Measurements from ENCODE around the gene PLCL2. TPM values are rescaled to one million over a fixed set of nuclear protein-coding genes. Genes with fewer than 3 reads are reported as not detected.

The PLCL2 gene
- total RNA-seq, 2 donors from 2014 or later = 5.3 to 14.5 TPM

DNA sequence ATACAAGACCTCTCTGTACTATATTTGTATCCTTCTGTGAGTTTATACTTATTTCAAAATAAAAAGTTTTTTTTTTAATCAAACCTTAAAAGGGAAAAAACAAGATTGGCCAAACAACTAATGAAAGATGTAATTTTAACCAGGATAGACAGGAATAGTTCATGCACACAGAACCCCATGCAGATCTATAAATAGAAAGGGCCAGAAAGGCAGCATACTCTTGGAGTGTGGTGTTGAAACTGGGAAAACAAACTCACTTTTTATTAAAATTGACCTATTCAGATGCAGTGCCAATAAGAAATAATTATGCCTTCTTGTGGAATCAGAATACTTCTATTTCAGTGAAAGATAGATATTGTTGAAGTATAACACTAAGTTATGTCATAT lies 204.6 kb downstream of the PLCL2 start:
- no peaks in the 10 kb centered on the region for H3K36me3 ChIP-seq
- H3K27me3 ChIP-seq (replicated peaks; ENCODE audit: insufficient read depth) = no peaks in the 10 kb centered on the region
- intact Hi-C loops (cut with DNase I) = no loop called here
- no peaks in the 10 kb centered on the region for H3K4me1 ChIP-seq (replicated peaks)
- no peak overlapping the region for H3K27ac ChIP-seq
- TF ChIP-seq, protein P1, sequence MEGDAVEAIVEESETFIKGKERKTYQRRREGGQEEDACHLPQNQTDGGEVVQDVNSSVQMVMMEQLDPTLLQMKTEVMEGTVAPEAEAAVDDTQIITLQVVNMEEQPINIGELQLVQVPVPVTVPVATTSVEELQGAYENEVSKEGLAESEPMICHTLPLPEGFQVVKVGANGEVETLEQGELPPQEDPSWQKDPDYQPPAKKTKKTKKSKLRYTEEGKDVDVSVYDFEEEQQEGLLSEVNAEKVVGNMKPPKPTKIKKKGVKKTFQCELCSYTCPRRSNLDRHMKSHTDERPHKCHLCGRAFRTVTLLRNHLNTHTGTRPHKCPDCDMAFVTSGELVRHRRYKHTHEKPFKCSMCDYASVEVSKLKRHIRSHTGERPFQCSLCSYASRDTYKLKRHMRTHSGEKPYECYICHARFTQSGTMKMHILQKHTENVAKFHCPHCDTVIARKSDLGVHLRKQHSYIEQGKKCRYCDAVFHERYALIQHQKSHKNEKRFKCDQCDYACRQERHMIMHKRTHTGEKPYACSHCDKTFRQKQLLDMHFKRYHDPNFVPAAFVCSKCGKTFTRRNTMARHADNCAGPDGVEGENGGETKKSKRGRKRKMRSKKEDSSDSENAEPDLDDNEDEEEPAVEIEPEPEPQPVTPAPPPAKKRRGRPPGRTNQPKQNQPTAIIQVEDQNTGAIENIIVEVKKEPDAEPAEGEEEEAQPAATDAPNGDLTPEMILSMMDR (IDR thresholded peaks at IDR 0.05) = no peak
- TF ChIP-seq POLR2AphosphoS5 (IDR thresholded peaks at IDR 0.05) = no peak
- no peak for TF ChIP-seq POLR2A (IDR thresholded peaks at IDR 0.05)
- H3K4me3 ChIP-seq = no peak overlapping the region
- no peaks in the 10 kb centered on the region for H3K9me3 ChIP-seq
- DNase-seq (ENCODE audit: low spot score) = no peak

DNA sequence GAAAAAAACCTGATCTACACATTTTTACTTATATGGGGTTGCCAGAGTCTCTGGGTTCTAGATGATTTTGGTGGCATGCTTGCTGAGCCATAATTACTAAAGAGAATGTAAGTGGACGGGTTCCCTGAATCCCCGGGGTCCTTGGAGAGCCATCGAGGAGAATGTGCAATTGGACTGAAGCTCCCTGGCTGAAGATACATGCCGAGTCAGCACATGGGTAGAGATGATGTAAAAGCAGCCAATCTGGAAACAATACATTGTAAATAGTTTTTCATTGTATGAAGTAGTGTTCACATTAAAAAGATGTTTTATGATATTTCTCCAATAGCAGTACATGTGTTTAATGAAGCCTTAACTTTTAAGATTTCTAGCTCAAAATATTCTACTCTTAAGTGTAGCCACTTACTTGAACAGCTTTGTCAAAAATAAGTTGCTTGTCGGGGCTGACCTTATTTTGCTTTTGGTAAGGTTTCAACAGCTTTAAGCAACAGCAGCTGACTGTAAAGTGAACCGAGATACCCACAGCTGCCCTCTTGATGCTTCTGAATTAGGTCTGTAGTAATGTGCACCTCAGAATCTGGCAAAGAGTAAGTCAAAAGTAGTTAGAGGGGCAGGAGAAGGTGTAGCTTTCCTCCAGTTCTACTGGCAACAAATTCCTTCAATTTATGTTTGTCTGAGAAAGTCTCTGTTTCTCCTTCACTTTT lies 205.7 kb downstream of the PLCL2 start:
- H3K4me1 ChIP-seq (replicated peaks) = no peaks in the 10 kb centered on the region
- no peaks in the 10 kb centered on the region for H3K27me3 ChIP-seq (replicated peaks; ENCODE audit: insufficient read depth)
- WGBS = 80% methylated on average over 6 of the region's 6 CpGs
- H3K27ac ChIP-seq = no peak overlapping the region
- H3K4me3 ChIP-seq = no peak overlapping the region
- intact Hi-C loops (cut with DNase I) = no loop called here
- TF ChIP-seq POLR2A (IDR thresholded peaks at IDR 0.05) (no peak), POLR2AphosphoS5 (IDR thresholded peaks at IDR 0.05) (no peak)
- TF ChIP-seq, protein P1 (IDR thresholded peaks at IDR 0.05) = no peak
- no peaks in the 10 kb centered on the region for H3K36me3 ChIP-seq
- no peak for DNase-seq (ENCODE audit: low spot score)
- no peaks in the 10 kb centered on the region for H3K9me3 ChIP-seq

DNA sequence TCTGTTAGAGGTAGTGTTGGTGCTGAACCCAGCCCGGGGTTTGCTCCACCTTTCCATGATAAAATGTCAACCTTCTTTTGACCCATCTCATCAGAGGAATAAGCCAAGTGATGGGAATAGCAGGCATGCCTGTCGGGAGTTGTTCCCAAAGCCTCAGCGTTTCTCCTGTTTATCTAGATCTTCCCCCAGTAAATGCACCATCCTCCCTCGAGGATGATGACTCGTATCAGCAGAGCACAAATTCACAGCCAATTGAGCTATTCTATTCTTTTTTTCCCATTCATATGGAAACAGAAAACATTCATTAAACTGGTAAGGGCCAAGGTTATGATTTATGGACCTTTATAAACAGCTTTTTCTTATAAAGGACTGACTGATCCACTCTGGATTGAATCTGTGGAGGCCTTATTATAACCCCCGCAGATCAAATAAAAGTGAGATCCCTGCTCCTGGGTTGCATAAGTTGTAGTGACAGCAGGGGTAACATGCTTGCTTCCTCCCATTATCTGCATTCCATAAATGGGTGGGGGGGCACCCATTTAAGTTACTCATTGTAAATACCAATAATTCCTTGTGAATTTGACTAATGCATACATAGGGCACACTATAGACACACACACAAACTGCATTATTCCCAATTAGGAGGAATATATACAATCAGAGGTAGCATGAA lies 207.3 kb downstream of the PLCL2 start:
- WGBS = 46% methylated on average over 6 of the region's 6 CpGs
- intact Hi-C loops (cut with DNase I) = no loop called here
- no peak overlapping the region for H3K27ac ChIP-seq

DNA sequence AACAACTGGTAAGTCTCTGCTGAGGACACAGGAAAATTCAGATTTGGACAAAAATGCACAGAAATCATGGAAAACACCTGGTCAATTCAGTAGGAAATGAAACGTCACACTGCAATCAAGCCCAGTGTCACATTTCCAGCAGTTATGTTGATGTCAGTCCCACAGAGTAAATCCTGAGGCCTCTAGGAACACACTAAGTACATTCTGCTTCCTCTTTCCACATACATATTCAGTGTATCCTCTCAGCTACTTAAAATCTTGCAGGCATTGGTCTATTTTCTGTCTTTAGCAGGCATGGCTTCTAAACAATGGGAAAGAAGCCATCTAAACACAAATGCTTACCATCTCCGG lies 207.8 kb downstream of the PLCL2 start:
- Histone ChIP-seq H3K27ac (no peak overlapping the region), H3K4me3 (no peak overlapping the region), H3K36me3 (no peaks in the 10 kb centered on the region), H3K4me1 (replicated peaks) (no peaks in the 10 kb centered on the region), H3K9me3 (no peaks in the 10 kb centered on the region), H3K27me3 (replicated peaks; ENCODE audit: insufficient read depth) (no peaks in the 10 kb centered on the region)
- TF ChIP-seq, protein P1 (IDR thresholded peaks at IDR 0.05) = no peak
- TF ChIP-seq POLR2A (IDR thresholded peaks at IDR 0.05) (no peak), POLR2AphosphoS5 (IDR thresholded peaks at IDR 0.05) (no peak)
- intact Hi-C loops (cut with DNase I) = no loop called here
- WGBS = 68% methylated on average over 2 of the region's 2 CpGs
- no peak for DNase-seq (ENCODE audit: low spot score)

More for the DNA sequence above, 207.3 kb downstream of the PLCL2 start:
- Histone ChIP-seq H3K27me3 (replicated peaks; ENCODE audit: insufficient read depth) (no peaks in the 10 kb centered on the region), H3K9me3 (no peaks in the 10 kb centered on the region), H3K36me3 (no peaks in the 10 kb centered on the region), H3K4me1 (replicated peaks) (no peaks in the 10 kb centered on the region), H3K4me3 (no peak overlapping the region)
- no peak for DNase-seq (ENCODE audit: low spot score)
- TF ChIP-seq, protein P1 (IDR thresholded peaks at IDR 0.05) = no peak
- TF ChIP-seq POLR2A (IDR thresholded peaks at IDR 0.05) (no peak), POLR2AphosphoS5 (IDR thresholded peaks at IDR 0.05) (no peak)

DNA sequence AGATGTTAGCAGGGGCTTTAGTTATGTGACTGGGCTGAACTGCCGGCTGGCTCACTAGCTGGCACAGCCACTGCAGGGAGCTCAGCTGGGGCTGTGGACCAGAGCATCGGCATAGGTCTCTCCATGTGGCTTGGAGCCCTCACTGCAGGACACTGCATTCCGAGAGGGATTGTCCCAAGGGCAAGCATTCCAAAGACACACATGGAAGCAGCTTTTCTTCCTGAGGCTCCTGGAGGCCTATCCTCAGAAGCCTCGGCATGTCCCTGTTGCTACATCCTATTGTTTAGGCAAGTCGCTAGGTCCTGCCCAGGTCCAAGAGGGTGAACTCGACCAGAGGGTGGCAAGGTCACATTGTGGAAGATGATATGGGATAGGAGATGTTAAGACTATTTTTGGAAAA lies 209.8 kb downstream of the PLCL2 start:
- DNase-seq (ENCODE audit: low spot score) = no peak
- H3K4me3 ChIP-seq = no peak overlapping the region
- H3K27ac ChIP-seq = no peak overlapping the region
- WGBS = 55% methylated on average over 6 of the region's 6 CpGs
- H3K4me1 ChIP-seq (replicated peaks) = no peaks in the 10 kb centered on the region
- no peaks in the 10 kb centered on the region for H3K9me3 ChIP-seq
- no peaks in the 10 kb centered on the region for H3K36me3 ChIP-seq
- no peaks in the 10 kb centered on the region for H3K27me3 ChIP-seq (replicated peaks; ENCODE audit: insufficient read depth)
- intact Hi-C loops (cut with DNase I) = no loop called here
- TF ChIP-seq, protein P1 (IDR thresholded peaks at IDR 0.05) = no peak
- TF ChIP-seq POLR2AphosphoS5 (IDR thresholded peaks at IDR 0.05) (no peak), POLR2A (IDR thresholded peaks at IDR 0.05) (no peak)

Data from prostate gland (tissue), 2 donors.